Astrocyte (in vitro differentiated cells and primary cell): ENCODE data around the gene SLC38A10. TPM values are rescaled to one million over a fixed set of nuclear protein-coding genes. Genes with fewer than 3 reads are reported as not detected.

Experiments used
- DNase-seq: peaks from one replicate; pipeline ENCODE4 v3.0.0-alpha.2; 2010; ENCODE audit warnings: low read depth
- FAIRE-seq: peaks from 2 replicates; lab custom pipeline; 2011; peaks lifted over from hg19 to GRCh38; lab: Jason Lieb, UNC
- H2AFZ ChIP-seq: 2 replicates; pipeline ENCODE4 v1.6.0; 2012; ENCODE audit warnings: low read depth, low read length, inconsistent platforms
- H3K27ac ChIP-seq: 2 replicates; pipeline ENCODE4 v1.5.1; 2011; ENCODE audit warnings: low read depth, low read length, inconsistent platforms
- H3K27me3 ChIP-seq: 2 replicates; pipeline ENCODE4 v1.6.0; 2011; ENCODE audit warnings: low read length, inconsistent platforms; ENCODE audit not compliant: insufficient read depth
- H3K36me3 ChIP-seq: 2 replicates; pipeline ENCODE4 v1.5.1; 2011; ENCODE audit warnings: low read length, inconsistent platforms; ENCODE audit not compliant: insufficient read depth
- H3K4me1 ChIP-seq: 2 replicates; pipeline ENCODE4 v1.5.1; 2011; ENCODE audit warnings: low read length, inconsistent platforms; ENCODE audit not compliant: insufficient read depth
- H3K4me2 ChIP-seq: 2 replicates; pipeline ENCODE4 v1.6.0; 2012; ENCODE audit warnings: low read length, inconsistent platforms
- H3K4me3 ChIP-seq: 2 replicates; pipeline ENCODE4 v1.5.1; 2011; ENCODE audit warnings: low read depth, mild to moderate bottlenecking, low read length, inconsistent platforms; ENCODE audit not compliant: insufficient read depth
- H3K79me2 ChIP-seq: 2 replicates; pipeline ENCODE4 v1.6.0; 2012; ENCODE audit warnings: mild to moderate bottlenecking, low read length, inconsistent platforms; ENCODE audit not compliant: insufficient read depth
- H3K9ac ChIP-seq: 2 replicates; pipeline ENCODE4 v1.6.0; 2012; ENCODE audit warnings: mild to moderate bottlenecking, low read length, inconsistent platforms
- H3K9me3 ChIP-seq: 2 replicates; pipeline ENCODE4 v1.5.1; 2012; ENCODE audit warnings: low read depth, mild to moderate bottlenecking, low read length, inconsistent platforms; ENCODE audit not compliant: insufficient read depth
- H4K20me1 ChIP-seq: 2 replicates; pipeline ENCODE4 v1.6.0; 2012; ENCODE audit warnings: low read length, inconsistent platforms; ENCODE audit not compliant: insufficient read depth
- H3K27ac Mint-ChIP-seq: one replicate; pipeline ENCODE4 v1.8.0; 2021; ENCODE audit warnings: mild to moderate bottlenecking, mixed read lengths; ENCODE audit not compliant: unreplicated experiment
- H3K27me3 Mint-ChIP-seq: one replicate; pipeline ENCODE4 v1.8.0; 2021; ENCODE audit warnings: low read depth, mixed read lengths; ENCODE audit not compliant: unreplicated experiment
- H3K36me3 Mint-ChIP-seq: one replicate; pipeline ENCODE4 v1.8.0; 2021; ENCODE audit warnings: low read depth, mixed read lengths; ENCODE audit not compliant: unreplicated experiment
- H3K4me1 Mint-ChIP-seq: one replicate; pipeline ENCODE4 v1.8.0; 2021; ENCODE audit warnings: low read depth, mixed read lengths; ENCODE audit not compliant: unreplicated experiment
- H3K4me3 Mint-ChIP-seq: one replicate; pipeline ENCODE4 v1.8.0; 2021; ENCODE audit warnings: mild to moderate bottlenecking, moderate library complexity, mixed read lengths; ENCODE audit not compliant: unreplicated experiment
- H3K9me3 Mint-ChIP-seq: one replicate; pipeline ENCODE4 v1.8.0; 2021; ENCODE audit warnings: mild to moderate bottlenecking, mixed read lengths; ENCODE audit not compliant: unreplicated experiment
- CTCF ChIP-seq: IDR thresholded peaks from 2 replicates; pipeline ENCODE4 v1.5.1; 2011; ENCODE audit warnings: low read depth, mild to moderate bottlenecking, inconsistent platforms, low read length, moderate library complexity; ENCODE audit not compliant: insufficient read depth
- EZH2 ChIP-seq: IDR thresholded peaks from 2 replicates; pipeline ENCODE4 v1.6.1; 2012; ENCODE audit warnings: mild to moderate bottlenecking, low read length, inconsistent platforms; ENCODE audit not compliant: insufficient read depth
- total RNA-seq: library from RNA; stranded (reverse); gene quantifications from 2 replicates; pipeline ENCODE4 v1.2.1, GENCODE V29; 2021

The SLC38A10 gene
- total RNA-seq, 1 donor from 2014 or later: 71.4 TPM

GRCh38 chr17:81306898-81307510 is 11.9 kb upstream of the SLC38A10 start:
- Histone ChIP-seq H3K36me3 (no peaks in the 10 kb centered on the region), H3K9ac (no peak overlapping the region), H3K4me1 (peaks cover 7% of the 10 kb centered on the region), H4K20me1 (no peaks in the 10 kb centered on the region), H3K79me2 (no peaks in the 10 kb centered on the region), H3K27ac (no peak overlapping the region), H2AFZ (no peak overlapping the region), H3K4me2 (no peak overlapping the region), H3K27me3 (no peaks in the 10 kb centered on the region), H3K9me3 (no peaks in the 10 kb centered on the region), H3K4me3 (no peak overlapping the region)
- peaks cover 15% of the 10 kb centered on the region for H3K27me3 Mint-ChIP-seq
- no peak overlapping the region for H3K27ac Mint-ChIP-seq
- H3K4me1 Mint-ChIP-seq: peaks cover 5% of the 10 kb centered on the region
- no peak for TF ChIP-seq EZH2
- TF ChIP-seq CTCF: no peak
- no peak overlapping the region for H3K4me3 Mint-ChIP-seq
- no peak for DNase-seq
- peaks cover 2% of the 10 kb centered on the region for H3K9me3 Mint-ChIP-seq
- no peaks in the 10 kb centered on the region for H3K36me3 Mint-ChIP-seq
- no peak for FAIRE-seq

GRCh38 chr17:81306491-81306890 is 11.4 kb upstream of the SLC38A10 start:
- no peak for FAIRE-seq
- DNase-seq: no peak
- no peak overlapping the region for H3K27ac ChIP-seq
- Mint-ChIP-seq H3K4me1 (peaks cover 5% of the 10 kb centered on the region), H3K27me3 (peaks cover 14% of the 10 kb centered on the region), H3K27ac (no peak overlapping the region), H3K4me3 (no peak overlapping the region), H3K9me3 (peaks cover 2% of the 10 kb centered on the region), H3K36me3 (no peaks in the 10 kb centered on the region)
- H3K27me3 ChIP-seq: no peaks in the 10 kb centered on the region
- no peaks in the 10 kb centered on the region for H4K20me1 ChIP-seq
- no peak overlapping the region for H3K9ac ChIP-seq
- no peak overlapping the region for H3K4me2 ChIP-seq
- peaks cover 7% of the 10 kb centered on the region for H3K4me1 ChIP-seq
- TF ChIP-seq CTCF: no peak
- no peak for TF ChIP-seq EZH2
- no peak overlapping the region for H3K4me3 ChIP-seq
- no peaks in the 10 kb centered on the region for H3K79me2 ChIP-seq
- no peaks in the 10 kb centered on the region for H3K36me3 ChIP-seq
- H2AFZ ChIP-seq: no peak overlapping the region
- no peaks in the 10 kb centered on the region for H3K9me3 ChIP-seq

GRCh38 chr17:81305051-81305630 is 10.0 kb upstream of the SLC38A10 start:
- H3K9me3 ChIP-seq: no peaks in the 10 kb centered on the region
- Mint-ChIP-seq H3K4me3 (no peak overlapping the region), H3K27ac (no peak overlapping the region), H3K9me3 (peaks cover 2% of the 10 kb centered on the region), H3K36me3 (no peaks in the 10 kb centered on the region), H3K27me3 (peaks cover 9% of the 10 kb centered on the region), H3K4me1 (peaks cover 3% of the 10 kb centered on the region)
- TF ChIP-seq CTCF (no peak), EZH2 (no peak)
- no peak overlapping the region for H3K4me3 ChIP-seq
- H3K79me2 ChIP-seq: no peaks in the 10 kb centered on the region
- DNase-seq (no peak), FAIRE-seq (no peak)
- no peak overlapping the region for H3K4me2 ChIP-seq
- no peak overlapping the region for H3K9ac ChIP-seq
- no peaks in the 10 kb centered on the region for H4K20me1 ChIP-seq
- H3K36me3 ChIP-seq: no peaks in the 10 kb centered on the region
- no peak overlapping the region for H3K27ac ChIP-seq
- no peak overlapping the region for H2AFZ ChIP-seq
- no peaks in the 10 kb centered on the region for H3K27me3 ChIP-seq
- peaks cover 7% of the 10 kb centered on the region for H3K4me1 ChIP-seq
